ENCODE data around the gene KRTAP7-1. TPM values are rescaled to one million over a fixed set of nuclear protein-coding genes. Genes with fewer than 3 reads are reported as not detected.

Gene KRTAP7-1
- total RNA-seq, 1 experiment from 2014 or later: not detected

DNA sequence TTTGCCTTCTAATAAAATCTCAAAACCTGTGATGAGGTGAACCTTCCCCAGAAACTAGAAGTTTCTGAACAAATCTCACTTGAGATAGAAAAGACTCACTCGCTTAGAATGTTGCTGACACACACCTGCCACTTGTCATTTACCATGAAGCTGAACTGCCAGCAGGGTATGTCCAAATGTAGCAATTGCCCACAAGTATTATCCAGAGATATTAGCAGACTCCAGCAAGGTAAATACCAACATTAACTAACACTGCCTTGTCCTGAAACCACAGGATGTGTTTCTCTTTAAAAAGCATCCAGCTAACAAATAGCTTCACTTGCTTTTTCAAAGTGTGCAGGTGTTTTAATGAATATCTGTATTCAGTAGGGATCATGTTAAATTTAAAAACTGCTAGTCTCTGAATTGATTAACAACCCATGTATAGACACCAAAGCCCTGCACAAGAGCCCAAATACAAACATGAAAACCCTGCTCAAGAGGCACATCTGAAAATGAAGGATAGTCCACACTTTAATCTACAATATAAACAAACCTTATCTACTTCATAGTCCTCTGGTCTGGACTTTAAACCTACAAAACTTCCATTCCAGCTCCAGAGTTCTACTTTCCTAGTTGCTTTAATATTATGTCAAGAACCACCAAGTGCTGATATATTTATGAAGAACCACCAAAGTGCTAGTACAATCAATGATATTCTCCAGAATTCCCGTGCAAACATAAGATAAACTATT is 35.8 kb downstream of the KRTAP7-1 start:
- ATAC-seq (no peak), DNase-seq (ENCODE audit: low read depth, low spot score) (no peak)
- Histone ChIP-seq H3K4me3 (replicated peaks in 1 of 2; ENCODE audit: low read depth in 1 of 2, low read length in 2 of 2) (no peak overlapping the region), H3K4me1 (ENCODE audit: control insufficient read depth in 1 of 2, insufficient read depth in 2 of 2, low read length in 2 of 2) (no peaks in the 10 kb centered on the region), H3K27me3 (ENCODE audit: insufficient read depth, low read length) (no peaks in the 10 kb centered on the region), H3K27ac (ENCODE audit: low read depth, low read length) (no peak overlapping the region), H3K79me2 (ENCODE audit: insufficient read depth, low read length) (no peaks in the 10 kb centered on the region), H3K9me2 (ENCODE audit: insufficient read depth) (no peaks in the 10 kb centered on the region), H4K20me1 (ENCODE audit: insufficient read depth) (no peaks in the 10 kb centered on the region; the same call in 1 of the 2 replicates), H3K36me3 (ENCODE audit: control insufficient read depth in 1 of 2, insufficient read depth in 2 of 2, low read length in 2 of 2) (no peaks in the 10 kb centered on the region), H2AFZ (ENCODE audit: low read depth, low read length, poor library complexity, severe bottlenecking) (no peak overlapping the region), H3K4me2 (ENCODE audit: low read length) (no peak overlapping the region), H3K9me3 (ENCODE audit: control insufficient read depth in 1 of 2, insufficient read depth in 1 of 2, low read depth in 1 of 2, low read length in 2 of 2) (peaks cover 9 to 11% of the 10 kb centered on the region in 2 experiments; a peak in 2 of 4 replicates), H3K9ac (ENCODE audit: low read length) (no peak overlapping the region)
- intact Hi-C loops (cut with micrococcal nuclease): no loop called here
- ChIA-PET CTCF (no interaction called here), RAD21 (ENCODE audit: low non-redundant PET in 1 of 2, low total read pairs in 2 of 2, uncharacterized antibody in 2 of 2, unreplicated experiment in 2 of 2) (no interaction called here), POLR2A (no interaction called here)
- BruUV-seq (replicated peaks): no TSS peak
- TF ChIP-seq RAD21 (IDR thresholded peaks at IDR 0.05; ENCODE audit: low read depth) (no peak), TCF7L2 (IDR thresholded peaks at IDR 0.05; ENCODE audit: borderline replicate concordance, extremely low read depth, insufficient read depth, insufficient read length) (no peak), SRF (IDR thresholded peaks at IDR 0.05; ENCODE audit: low read depth) (no peak), EZH2phosphoT487 (IDR thresholded peaks at IDR 0.05; ENCODE audit: borderline replicate concordance) (no peak), SP1 (IDR thresholded peaks at IDR 0.05; ENCODE audit: low read depth) (no peak), ELF1 (IDR thresholded peaks at IDR 0.05; ENCODE audit: borderline replicate concordance, low read depth) (no peak), FOSL1 (IDR thresholded peaks at IDR 0.05; ENCODE audit: low read depth) (no peak), EZH2 (IDR thresholded peaks at IDR 0.05) (no peak), ZNF274 (IDR thresholded peaks at IDR 0.05; ENCODE audit: low read depth, low read length) (no peak)
- TF ChIP-seq, protein P1, sequence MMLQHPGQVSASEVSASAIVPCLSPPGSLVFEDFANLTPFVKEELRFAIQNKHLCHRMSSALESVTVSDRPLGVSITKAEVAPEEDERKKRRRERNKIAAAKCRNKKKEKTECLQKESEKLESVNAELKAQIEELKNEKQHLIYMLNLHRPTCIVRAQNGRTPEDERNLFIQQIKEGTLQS (IDR thresholded peaks at IDR 0.05): no peak

GRCh38 chr21:30779249-30779648 is 50.3 kb downstream of the KRTAP7-1 start:
- intact Hi-C loops (cut with micrococcal nuclease): no loop called here
- H3K4me3 ChIP-seq (replicated peaks in 1 of 2; ENCODE audit: low read depth in 1 of 2, low read length in 2 of 2): no peak overlapping the region
- H3K27me3 ChIP-seq (ENCODE audit: insufficient read depth, low read length): no peaks in the 10 kb centered on the region
- no peaks in the 10 kb centered on the region for H3K79me2 ChIP-seq (ENCODE audit: insufficient read depth, low read length)
- no peaks in the 10 kb centered on the region for H3K36me3 ChIP-seq (ENCODE audit: control insufficient read depth in 1 of 2, insufficient read depth in 2 of 2, low read length in 2 of 2)
- no TSS peak for BruUV-seq (replicated peaks)
- ATAC-seq (no peak), DNase-seq (ENCODE audit: low read depth, low spot score) (no peak)
- no peak overlapping the region for H3K9ac ChIP-seq (ENCODE audit: low read length)
- POLR2A ChIA-PET: no interaction called here
- peaks cover 4 to 14% of the 10 kb centered on the region in 2 experiments; a peak in 3 of 4 replicates for H3K9me3 ChIP-seq (ENCODE audit: control insufficient read depth in 1 of 2, insufficient read depth in 1 of 2, low read depth in 1 of 2, low read length in 2 of 2)
- H3K4me1 ChIP-seq (ENCODE audit: control insufficient read depth in 1 of 2, insufficient read depth in 2 of 2, low read length in 2 of 2): no peaks in the 10 kb centered on the region
- RAD21 ChIA-PET (ENCODE audit: low non-redundant PET in 1 of 2, low total read pairs in 2 of 2, uncharacterized antibody in 2 of 2, unreplicated experiment in 2 of 2): no interaction called here
- CTCF ChIA-PET: no interaction called here
- no peak overlapping the region for H3K27ac ChIP-seq (ENCODE audit: low read depth, low read length)
- no peak overlapping the region for H3K4me2 ChIP-seq (ENCODE audit: low read length)
- H2AFZ ChIP-seq (ENCODE audit: low read depth, low read length, poor library complexity, severe bottlenecking): no peak overlapping the region
- TF ChIP-seq JUND (IDR thresholded peaks at IDR 0.05) (no peak), RAD21 (IDR thresholded peaks at IDR 0.05; ENCODE audit: low read depth) (no peak), EGR1 (IDR thresholded peaks at IDR 0.05; ENCODE audit: low read depth) (no peak), REST (IDR thresholded peaks at IDR 0.05; ENCODE audit: low read depth) (no peak)
- no peaks in the 10 kb centered on the region for H4K20me1 ChIP-seq (ENCODE audit: insufficient read depth)
- H3K9me2 ChIP-seq (ENCODE audit: insufficient read depth): no peaks in the 10 kb centered on the region

All from HCT116 (cell line).